Measurements from ENCODE around the gene RFX4. TPM values are rescaled to one million over a fixed set of nuclear protein-coding genes. Genes with fewer than 3 reads are reported as not detected.

Gene RFX4
- total and polyA plus RNA-seq, 2 of the 13 experiments (the other 11 are each of a cell fraction or from before 2014, with no cell fraction given): not detected

GRCh38 chr12:106774005-106774807, 191.4 kb downstream of the RFX4 start, which contains the start of gene RIC8B (continued):
- TF ChIP-seq ZNF138 (CRISPR knock-in tag; IDR thresholded peaks at IDR 0.05; ENCODE audit: low read depth): no peak
- peak; percentile 84; the same call in 1 of the 2 replicates for TF ChIP-seq ZNF350 (CRISPR knock-in tag; IDR thresholded peaks at IDR 0.05; ENCODE audit: borderline replicate concordance, low read depth)
- TF ChIP-seq CENPX (CRISPR knock-in tag; IDR thresholded peaks at IDR 0.05): no peak
- TF ChIP-seq ZNF891 (CRISPR knock-in tag; IDR thresholded peaks at IDR 0.05): peak; percentile 65; the same call in 1 of the 2 replicates
- no peak for TF ChIP-seq ZNF121 (CRISPR knock-in tag; IDR thresholded peaks at IDR 0.05)
- no peak for TF ChIP-seq NCOA5 (CRISPR knock-in tag; IDR thresholded peaks at IDR 0.05)
- TF ChIP-seq ZNF670 (CRISPR knock-in tag; IDR thresholded peaks at IDR 0.05; ENCODE audit: borderline replicate concordance): no peak; the same call in 1 of the 2 replicates
- no peak; the same call in 1 of the 2 replicates for TF ChIP-seq JDP2 (CRISPR knock-in tag; IDR thresholded peaks at IDR 0.05; ENCODE audit: borderline replicate concordance)
- TF ChIP-seq KMT2B (CRISPR knock-in tag; IDR thresholded peaks at IDR 0.05): peak; percentile 85
- TF ChIP-seq LRRFIP1 (CRISPR knock-in tag; conservative IDR thresholded peaks at IDR 0.05): no peak; the same call in 1 of the 2 replicates
- no peak for TF ChIP-seq ZNF296 (CRISPR knock-in tag; conservative IDR thresholded peaks at IDR 0.05)
- TF ChIP-seq THAP8 (CRISPR knock-in tag; IDR thresholded peaks at IDR 0.05; ENCODE audit: borderline replicate concordance): no peak; the same call in 1 of the 2 replicates
- TF ChIP-seq NR3C1 (CRISPR knock-in tag; IDR thresholded peaks at IDR 0.05): no peak
- no peak for TF ChIP-seq ZKSCAN1 (IDR thresholded peaks at IDR 0.05; ENCODE audit: low read length)
- peak; percentile 100 for TF ChIP-seq ZFX (CRISPR knock-in tag; IDR thresholded peaks at IDR 0.05; ENCODE audit: low read depth)
- peak; percentile 94 for TF ChIP-seq E2F1 (CRISPR knock-in tag; IDR thresholded peaks at IDR 0.05)
- TF ChIP-seq MED8 (CRISPR knock-in tag; IDR thresholded peaks at IDR 0.05; ENCODE audit: insufficient replicate concordance): peak; percentile 58
- peak; percentile 33; the same call in 1 of the 2 replicates for TF ChIP-seq ZNF331 (CRISPR knock-in tag; IDR thresholded peaks at IDR 0.05)
- no peak; the same call in 1 of the 2 replicates for TF ChIP-seq HOXA5 (CRISPR knock-in tag; IDR thresholded peaks at IDR 0.05)
- peak; percentile 96 for TF ChIP-seq CREB1 (IDR thresholded peaks at IDR 0.05)
- TF ChIP-seq CREB1 (CRISPR knock-in tag; IDR thresholded peaks at IDR 0.05): peak; percentile 97
- 0 out of 2 replicates have a peak, but pooled peaks have one; percentile 8 for TF ChIP-seq NCOA2 (CRISPR knock-in tag; IDR thresholded peaks at IDR 0.05)
- peak; percentile 97 for TF ChIP-seq ZNF710 (CRISPR knock-in tag; IDR thresholded peaks at IDR 0.05; ENCODE audit: borderline replicate concordance)
- TF ChIP-seq HNRNPH1 (optimal IDR thresholded peaks at IDR 0.05; ENCODE audit: low read depth, low read length): peak; percentile 40
- TF ChIP-seq TGIF2 (CRISPR knock-in tag; IDR thresholded peaks at IDR 0.05): peak; percentile 34; the same call in 1 of the 2 replicates
